Hematopoietic multipotent progenitor cell treated with erythropoietin and hydrocortisone succinate and interleukin-3 and kit ligand, for 4 days (in vitro differentiated cells): ENCODE measurements around the gene CIAO1.
"Not testable (repeated sequence)": the region's sequence is repeated elsewhere in the genome, so short reads cannot be mapped to it uniquely, and the experiment has no call there.

Source experiments
- DNase-seq: peaks from one replicate; pipeline ENCODE4 v3.0.0-alpha.2; 2015

CIAO1 gene

GRCh38 chr2:96287273-96287856 is 21.3 kb downstream of the CIAO1 start:
- no peak for DNase-seq

GRCh38 chr2:96291751-96292150 is 25.7 kb downstream of the CIAO1 start:
- no peak for DNase-seq

GRCh38 chr2:96294271-96294670 is 28.2 kb downstream of the CIAO1 start:
- DNase-seq, result not testable (repeated sequence)

- no peak for DNase-seq
Observed at GRCh38 chr2:96296925-96297324, 30.9 kb downstream of the CIAO1 start.

- peak; percentile 35 for DNase-seq
Observed at GRCh38 chr2:96301865-96302264, 35.8 kb downstream of the CIAO1 start.

GRCh38 chr2:96304606-96305005 is 38.6 kb downstream of the CIAO1 start:
- no peak for DNase-seq

GRCh38 chr2:96305091-96305978 is 39.3 kb downstream of the CIAO1 start, which contains the start of gene SNRNP200:
TSS of gene SNRNP200 (minus strand) at chr2:96305546. CDS start at chr2:96305437, 109 bp downstream.
- DNase-seq, result peak; percentile 96

GRCh38 chr2:96305979-96306308 is 39.9 kb downstream of the CIAO1 start:
- no peak for DNase-seq

- no peak for DNase-seq
Observed at GRCh38 chr2:96306370-96306769, 40.3 kb downstream of the CIAO1 start.

GRCh38 chr2:96308248-96308647 is 42.2 kb downstream of the CIAO1 start:
- DNase-seq, result peak; percentile 23

GRCh38 chr2:96315005-96315399 is 49.0 kb downstream of the CIAO1 start:
- DNase-seq, result no peak

- DNase-seq, result peak; percentile 58
Observed at GRCh38 chr2:96315400-96316071, 49.5 kb downstream of the CIAO1 start.

GRCh38 chr2:96316999-96317398 is 51.0 kb downstream of the CIAO1 start:
- no peak for DNase-seq

GRCh38 chr2:96317584-96317997 is 51.6 kb downstream of the CIAO1 start:
- no peak for DNase-seq

GRCh38 chr2:96318723-96319122 is 52.7 kb downstream of the CIAO1 start:
- no peak for DNase-seq

- no peak for DNase-seq
Observed at GRCh38 chr2:96319396-96319795, 53.4 kb downstream of the CIAO1 start.

- no peak for DNase-seq
Observed at GRCh38 chr2:96320326-96320725, 54.3 kb downstream of the CIAO1 start.

GRCh38 chr2:96320728-96321622 is 55.0 kb downstream of the CIAO1 start:
- peak; percentile 68 for DNase-seq
